ENCODE measurements around the gene SAP30BP. TPM values are rescaled to one million over a fixed set of nuclear protein-coding genes. Genes with fewer than 3 reads are reported as not detected.
A peak's percentile ranks its signal among the peaks of the same experiment; 100 is the strongest.

The SAP30BP gene
- total RNA-seq, 1 experiment from 2014 or later = 149 TPM

- BruUV-seq (replicated peaks) = no TSS peak
- ChIA-PET RAD21 (ENCODE audit: low non-redundant PET in 1 of 2, low total read pairs in 2 of 2, uncharacterized antibody in 2 of 2, unreplicated experiment in 2 of 2) (interaction anchor here in 1 of 2 experiments (0.6 kb wide), 1 partner anchor 31 kb away, joined by 3 read pairs; no protein-coding TSS in a partner anchor), POLR2A (interaction anchor here (0.9 to 2.8 kb wide), 5 partner anchors 8 to 134 kb away, joined by 3 to 17 read pairs (median 4); partner anchors contain the start of gene SMIM5), CTCF (interaction anchor here (0.7 to 3.6 kb wide), 12 partner anchors 8 to 129 kb away, joined by 3 to 80 read pairs (median 4); partner anchors contain the start of genes SMIM5 and TSEN54)
- ATAC-seq = peak; percentile 89
- peak overlapping the region; percentile 91 for H3K4me2 ChIP-seq (ENCODE audit: low read length)
- TF ChIP-seq YY1 (IDR thresholded peaks at IDR 0.05; ENCODE audit: extremely low read depth, insufficient replicate concordance, low read depth, low read length) = no peak
- peak; percentile 51; the same call in 1 of the 2 replicates for TF ChIP-seq POLR2AphosphoS5 (IDR thresholded peaks at IDR 0.05; ENCODE audit: low read depth, low read length)
- no peak for TF ChIP-seq CEBPB (IDR thresholded peaks at IDR 0.05; ENCODE audit: low read depth)
- TF ChIP-seq CBX3 (IDR thresholded peaks at IDR 0.05; ENCODE audit: low read depth) = no peak
- no peak for TF ChIP-seq TCF7L2 (IDR thresholded peaks at IDR 0.05; ENCODE audit: borderline replicate concordance, extremely low read depth, insufficient read depth, insufficient read length)
- TF ChIP-seq, protein P1, sequence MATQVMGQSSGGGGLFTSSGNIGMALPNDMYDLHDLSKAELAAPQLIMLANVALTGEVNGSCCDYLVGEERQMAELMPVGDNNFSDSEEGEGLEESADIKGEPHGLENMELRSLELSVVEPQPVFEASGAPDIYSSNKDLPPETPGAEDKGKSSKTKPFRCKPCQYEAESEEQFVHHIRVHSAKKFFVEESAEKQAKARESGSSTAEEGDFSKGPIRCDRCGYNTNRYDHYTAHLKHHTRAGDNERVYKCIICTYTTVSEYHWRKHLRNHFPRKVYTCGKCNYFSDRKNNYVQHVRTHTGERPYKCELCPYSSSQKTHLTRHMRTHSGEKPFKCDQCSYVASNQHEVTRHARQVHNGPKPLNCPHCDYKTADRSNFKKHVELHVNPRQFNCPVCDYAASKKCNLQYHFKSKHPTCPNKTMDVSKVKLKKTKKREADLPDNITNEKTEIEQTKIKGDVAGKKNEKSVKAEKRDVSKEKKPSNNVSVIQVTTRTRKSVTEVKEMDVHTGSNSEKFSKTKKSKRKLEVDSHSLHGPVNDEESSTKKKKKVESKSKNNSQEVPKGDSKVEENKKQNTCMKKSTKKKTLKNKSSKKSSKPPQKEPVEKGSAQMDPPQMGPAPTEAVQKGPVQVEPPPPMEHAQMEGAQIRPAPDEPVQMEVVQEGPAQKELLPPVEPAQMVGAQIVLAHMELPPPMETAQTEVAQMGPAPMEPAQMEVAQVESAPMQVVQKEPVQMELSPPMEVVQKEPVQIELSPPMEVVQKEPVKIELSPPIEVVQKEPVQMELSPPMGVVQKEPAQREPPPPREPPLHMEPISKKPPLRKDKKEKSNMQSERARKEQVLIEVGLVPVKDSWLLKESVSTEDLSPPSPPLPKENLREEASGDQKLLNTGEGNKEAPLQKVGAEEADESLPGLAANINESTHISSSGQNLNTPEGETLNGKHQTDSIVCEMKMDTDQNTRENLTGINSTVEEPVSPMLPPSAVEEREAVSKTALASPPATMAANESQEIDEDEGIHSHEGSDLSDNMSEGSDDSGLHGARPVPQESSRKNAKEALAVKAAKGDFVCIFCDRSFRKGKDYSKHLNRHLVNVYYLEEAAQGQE (IDR thresholded peaks at IDR 0.05; ENCODE audit: low read depth) = no peak
- peak; percentile 73 for TF ChIP-seq SP1 (IDR thresholded peaks at IDR 0.05; ENCODE audit: low read depth)
- TF ChIP-seq EZH2phosphoT487 (IDR thresholded peaks at IDR 0.05; ENCODE audit: borderline replicate concordance) = no peak
- no peak for TF ChIP-seq SIN3A (IDR thresholded peaks at IDR 0.05; ENCODE audit: low read depth)
- no peak for TF ChIP-seq ATF3 (IDR thresholded peaks at IDR 0.05)
- TF ChIP-seq MAX (IDR thresholded peaks at IDR 0.05) = no peak; the same call in 1 of the 2 replicates
- H3K79me2 ChIP-seq (ENCODE audit: insufficient read depth, low read length) = no peaks in the 10 kb centered on the region
- H3K36me3 ChIP-seq (ENCODE audit: control insufficient read depth in 1 of 2, insufficient read depth in 2 of 2, low read length in 2 of 2) = peaks cover 13 to 17% of the 10 kb centered on the region in 2 experiments; a peak in 3 of 4 replicates
- peak; percentile 64 for DNase-seq (ENCODE audit: low read depth, low spot score)
- H2AFZ ChIP-seq (ENCODE audit: low read depth, low read length, poor library complexity, severe bottlenecking) = no peak overlapping the region
- H3K4me1 ChIP-seq (ENCODE audit: control insufficient read depth in 1 of 2, insufficient read depth in 2 of 2, low read length in 2 of 2) = peaks cover 34 to 60% of the 10 kb centered on the region in 2 experiments
- no peaks in the 10 kb centered on the region for H3K9me2 ChIP-seq (ENCODE audit: insufficient read depth)
- H3K27me3 ChIP-seq (ENCODE audit: insufficient read depth, low read length) = no peaks in the 10 kb centered on the region
- H3K9me3 ChIP-seq (ENCODE audit: control insufficient read depth in 1 of 2, insufficient read depth in 1 of 2, low read depth in 1 of 2, low read length in 2 of 2) = no peaks in the 10 kb centered on the region
- peak overlapping the region; percentile 72 for H3K9ac ChIP-seq (ENCODE audit: low read length)
- intact Hi-C loops (cut with micrococcal nuclease) = no loop called here
- peak overlapping the region; percentile 8 to 55 for H3K4me3 ChIP-seq (replicated peaks in 1 of 2; ENCODE audit: low read depth in 1 of 2, low read length in 2 of 2)
- H3K27ac ChIP-seq (ENCODE audit: low read depth, low read length) = peak overlapping the region; percentile 77
- H4K20me1 ChIP-seq (ENCODE audit: insufficient read depth) = no peaks in the 10 kb centered on the region
Measured at GRCh38 chr17:75645889-75646637, 21.1 kb upstream of the SAP30BP start.
